ENCODE results near the gene RECQL5.

- no peak for TF ChIP-seq RFX5 (IDR thresholded peaks at IDR 0.05; ENCODE audit: low read length)
- TF ChIP-seq, protein P1, sequence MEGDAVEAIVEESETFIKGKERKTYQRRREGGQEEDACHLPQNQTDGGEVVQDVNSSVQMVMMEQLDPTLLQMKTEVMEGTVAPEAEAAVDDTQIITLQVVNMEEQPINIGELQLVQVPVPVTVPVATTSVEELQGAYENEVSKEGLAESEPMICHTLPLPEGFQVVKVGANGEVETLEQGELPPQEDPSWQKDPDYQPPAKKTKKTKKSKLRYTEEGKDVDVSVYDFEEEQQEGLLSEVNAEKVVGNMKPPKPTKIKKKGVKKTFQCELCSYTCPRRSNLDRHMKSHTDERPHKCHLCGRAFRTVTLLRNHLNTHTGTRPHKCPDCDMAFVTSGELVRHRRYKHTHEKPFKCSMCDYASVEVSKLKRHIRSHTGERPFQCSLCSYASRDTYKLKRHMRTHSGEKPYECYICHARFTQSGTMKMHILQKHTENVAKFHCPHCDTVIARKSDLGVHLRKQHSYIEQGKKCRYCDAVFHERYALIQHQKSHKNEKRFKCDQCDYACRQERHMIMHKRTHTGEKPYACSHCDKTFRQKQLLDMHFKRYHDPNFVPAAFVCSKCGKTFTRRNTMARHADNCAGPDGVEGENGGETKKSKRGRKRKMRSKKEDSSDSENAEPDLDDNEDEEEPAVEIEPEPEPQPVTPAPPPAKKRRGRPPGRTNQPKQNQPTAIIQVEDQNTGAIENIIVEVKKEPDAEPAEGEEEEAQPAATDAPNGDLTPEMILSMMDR (IDR thresholded peaks at IDR 0.05): no peak
- no peak for TF ChIP-seq EZH2phosphoT487 (IDR thresholded peaks at IDR 0.05; ENCODE audit: borderline replicate concordance, low read depth)
- TF ChIP-seq RAD21 (IDR thresholded peaks at IDR 0.05; ENCODE audit: low read length): no peak
- no peak for TF ChIP-seq TAF1 (IDR thresholded peaks at IDR 0.05; ENCODE audit: borderline replicate concordance, low read depth, low read length)
- no peak for TF ChIP-seq JUND (IDR thresholded peaks at IDR 0.05)
- no peak for TF ChIP-seq NRF1 (IDR thresholded peaks at IDR 0.05; ENCODE audit: low read depth, low read length)
- no peak for TF ChIP-seq POLR2AphosphoS5 (IDR thresholded peaks at IDR 0.05; ENCODE audit: low read depth, low read length)
- no peak for TF ChIP-seq USF2 (IDR thresholded peaks at IDR 0.05; ENCODE audit: borderline replicate concordance, low read depth, low read length)
- TF ChIP-seq TEAD4 (IDR thresholded peaks at IDR 0.05; ENCODE audit: borderline replicate concordance, insufficient read depth): no peak
Measured at GRCh38 chr17:75692976-75693375, 26.0 kb upstream of the RECQL5 start.
